Left cardiac atrium (tissue), 4 donors: ENCODE results near the gene FAM204A. TPM values are rescaled to one million over a fixed set of nuclear protein-coding genes. Genes with fewer than 3 reads are reported as not detected.

Experiments
- ATAC-seq, 2 donors: fragments of 200-7000 bp; cut with Tn5 transposase; one replicate each; pipeline ENCODE4 v1.9.1; 2020; ENCODE audit warnings: mild to moderate bottlenecking in 2 of 2, moderate library complexity in 2 of 2
- DNase-seq: peaks from one replicate; pipeline ENCODE4 v3.0.0-alpha.2; 2020
- intact Hi-C, 2 donors: fragments of 100-400 bp; cut with DNase I; formaldehyde crosslinking; loops; one replicate each; pipeline versions ENCODE4 v1.14.1 to v1.15.1; 2022 to 2023
- total RNA-seq, 2 donors: library from RNA; stranded (reverse); fragmentation: NEBNext Ultra II Directional; extraction: Animal tissue kit (Norgen Biotek cat#: 25700); gene quantifications; one replicate each; pipeline ENCODE4 v1.2.1, GENCODE V29; 2021
- donor health status: DM: no; HTN: yes; CAD: no.
- donor health status: DM: no; HTN: yes; CAD: no; lungs with severe emphysema.
- donor health status: DM: yes; HTN: yes; CAD: no.
- donor health status: Dilated cardiomyopathy.

FAM204A gene
- total RNA-seq, 2 donors from 2014 or later: 46.5 to 60.6 TPM

GRCh38 chr10:118256825-118257570 is 85.1 kb downstream of the FAM204A start:
- ATAC-seq (no peak), DNase-seq (no peak)
- intact Hi-C loops: no loop called here

GRCh38 chr10:118256209-118256608 is 85.9 kb downstream of the FAM204A start:
- ATAC-seq (no peak), DNase-seq (no peak)
- intact Hi-C loops: no loop called here

GRCh38 chr10:118255355-118255754 is 86.8 kb downstream of the FAM204A start:
- intact Hi-C loops: no loop called here
- no peak for ATAC-seq
- DNase-seq: no peak

GRCh38 chr10:118254654-118255053 is 87.5 kb downstream of the FAM204A start:
- ATAC-seq (no peak), DNase-seq (no peak)
- intact Hi-C loops: no loop called here

- no peak for DNase-seq
- intact Hi-C loops: no loop called here
- no peak for ATAC-seq
Measured at GRCh38 chr10:118253397-118253796, 88.7 kb downstream of the FAM204A start.

GRCh38 chr10:118251791-118252190 is 90.3 kb downstream of the FAM204A start:
- intact Hi-C loops: no loop called here
- ATAC-seq (no peak), DNase-seq (no peak)

GRCh38 chr10:118249714-118250113 is 92.4 kb downstream of the FAM204A start:
- DNase-seq (no peak), ATAC-seq (no peak)
- intact Hi-C loops: loop anchor here in 1 of 2 donors (10.0 kb wide), 1 partner anchor 1035 kb away; no protein-coding TSS in a partner anchor
